SK-N-SH treated with all-trans-retinoic acid at 6 μM for 48 hours (cell line): Measurements from ENCODE around the gene CFAP45.
A peak's percentile ranks its signal among the peaks of the same experiment; 100 is the strongest.

Experiments used
- ATAC-seq: fragments of 200-7000 bp; cut with Tn5 transposase; 3 replicates; pipeline ENCODE4 v1.9.1; 2020; ENCODE audit warnings: mild to moderate bottlenecking, moderate library complexity
- ARNTL ChIP-seq: fragments of 450-650 bp; formaldehyde crosslinking; IDR thresholded peaks from 2 replicates; pipeline ENCODE4 v1.5.0; 2020; ENCODE audit warnings: low read depth, mild to moderate bottlenecking, moderate library complexity, borderline replicate concordance
- BACH2 ChIP-seq: fragments of 250-450 bp; sonication (Bioruptor Pico); IDR thresholded peaks from 2 replicates; pipeline ENCODE4 v1.9.0; 2021; ENCODE audit warnings: mild to moderate bottlenecking, borderline replicate concordance
- CSDC2 ChIP-seq: fragments of 250-450 bp; sonication (Bioruptor Pico); IDR thresholded peaks from 2 replicates; pipeline ENCODE4 v1.5.0; 2020; ENCODE audit warnings: mild to moderate bottlenecking, moderate library complexity
- CSRNP3 ChIP-seq: fragments of 250-450 bp; sonication (Bioruptor Pico); IDR thresholded peaks from 2 replicates; pipeline ENCODE4 v1.5.1; 2021; ENCODE audit warnings: mild to moderate bottlenecking, moderate library complexity
- ESRRG ChIP-seq: fragments of 250-450 bp; sonication (Bioruptor Pico); IDR thresholded peaks from 2 replicates; pipeline ENCODE4 v1.6.1; 2021; ENCODE audit warnings: mild to moderate bottlenecking
- GLIS3 ChIP-seq: fragments of 250-450 bp; sonication (Bioruptor Pico); IDR thresholded peaks from 2 replicates; pipeline ENCODE4 v1.5.0; 2020; ENCODE audit warnings: mild to moderate bottlenecking, moderate library complexity
- OSR1 ChIP-seq: fragments of 250-450 bp; sonication (Bioruptor Pico); IDR thresholded peaks from 2 replicates; pipeline ENCODE4 v1.8.0; 2022; ENCODE audit warnings: moderate library complexity, mild to moderate bottlenecking, inconsistent platforms
- PPARA ChIP-seq: fragments of 250-450 bp; sonication (Bioruptor Pico); IDR thresholded peaks from 2 replicates; pipeline ENCODE4 v1.5.0; 2020; ENCODE audit warnings: mild to moderate bottlenecking, borderline replicate concordance
- TOX ChIP-seq: fragments of 250-450 bp; sonication (Bioruptor Pico); IDR thresholded peaks from 2 replicates; pipeline ENCODE4 v1.8.0; 2021; ENCODE audit warnings: mild to moderate bottlenecking, moderate library complexity, borderline replicate concordance
- ZC3H10 ChIP-seq: fragments of 250-450 bp; sonication (Bioruptor Pico); IDR thresholded peaks from 2 replicates; pipeline ENCODE4 v1.5.1; 2021; ENCODE audit warnings: mild to moderate bottlenecking, moderate library complexity
- ZFP30 ChIP-seq: fragments of 450-650 bp; formaldehyde crosslinking; IDR thresholded peaks from 2 replicates; pipeline ENCODE4 v1.5.0; 2022; ENCODE audit warnings: mild to moderate bottlenecking, moderate library complexity
- TF ChIP-seq, protein P1 (sequence below): fragments of 250-450 bp; sonication (Bioruptor Pico); IDR thresholded peaks from 2 replicates; pipeline ENCODE4 v1.5.0; 2020; ENCODE audit warnings: mild to moderate bottlenecking, moderate library complexity
- TF ChIP-seq, protein P2 (sequence below): fragments of 250-450 bp; sonication (Bioruptor Pico); IDR thresholded peaks from 2 replicates; pipeline ENCODE4 v1.8.0; 2020; ENCODE audit warnings: mild to moderate bottlenecking, moderate library complexity, borderline replicate concordance
- TF ChIP-seq, protein P3 (sequence below): fragments of 250-450 bp; sonication (Bioruptor Pico); IDR thresholded peaks from 2 replicates; pipeline ENCODE4 v1.8.0; 2021; ENCODE audit warnings: low read depth, mild to moderate bottlenecking, moderate library complexity, borderline replicate concordance

CFAP45 gene

GRCh38 chr1:159881622-159882526, 18.1 kb downstream of the CFAP45 start:
- TF ChIP-seq TOX (CRISPR knock-in tag), result peak; percentile 28; the same call in 1 of the 2 replicates
- TF ChIP-seq PPARA (CRISPR knock-in tag), result no peak
- ATAC-seq, result peak; percentile 97

GRCh38 chr1:159880430-159880829, 19.5 kb downstream of the CFAP45 start:
- TF ChIP-seq CSRNP3 (CRISPR knock-in tag), result no peak
- no peak for TF ChIP-seq GLIS3 (CRISPR knock-in tag)
- no peak for TF ChIP-seq ZFP30 (CRISPR knock-in tag)
- no peak for TF ChIP-seq BACH2 (CRISPR knock-in tag)
- ATAC-seq, result no peak

- TF ChIP-seq ARNTL (CRISPR knock-in tag) (no peak), ZFP30 (CRISPR knock-in tag) (no peak), OSR1 (CRISPR knock-in tag) (no peak), ZC3H10 (CRISPR knock-in tag) (no peak), CSDC2 (CRISPR knock-in tag) (no peak)
- TF ChIP-seq, protein P1, sequence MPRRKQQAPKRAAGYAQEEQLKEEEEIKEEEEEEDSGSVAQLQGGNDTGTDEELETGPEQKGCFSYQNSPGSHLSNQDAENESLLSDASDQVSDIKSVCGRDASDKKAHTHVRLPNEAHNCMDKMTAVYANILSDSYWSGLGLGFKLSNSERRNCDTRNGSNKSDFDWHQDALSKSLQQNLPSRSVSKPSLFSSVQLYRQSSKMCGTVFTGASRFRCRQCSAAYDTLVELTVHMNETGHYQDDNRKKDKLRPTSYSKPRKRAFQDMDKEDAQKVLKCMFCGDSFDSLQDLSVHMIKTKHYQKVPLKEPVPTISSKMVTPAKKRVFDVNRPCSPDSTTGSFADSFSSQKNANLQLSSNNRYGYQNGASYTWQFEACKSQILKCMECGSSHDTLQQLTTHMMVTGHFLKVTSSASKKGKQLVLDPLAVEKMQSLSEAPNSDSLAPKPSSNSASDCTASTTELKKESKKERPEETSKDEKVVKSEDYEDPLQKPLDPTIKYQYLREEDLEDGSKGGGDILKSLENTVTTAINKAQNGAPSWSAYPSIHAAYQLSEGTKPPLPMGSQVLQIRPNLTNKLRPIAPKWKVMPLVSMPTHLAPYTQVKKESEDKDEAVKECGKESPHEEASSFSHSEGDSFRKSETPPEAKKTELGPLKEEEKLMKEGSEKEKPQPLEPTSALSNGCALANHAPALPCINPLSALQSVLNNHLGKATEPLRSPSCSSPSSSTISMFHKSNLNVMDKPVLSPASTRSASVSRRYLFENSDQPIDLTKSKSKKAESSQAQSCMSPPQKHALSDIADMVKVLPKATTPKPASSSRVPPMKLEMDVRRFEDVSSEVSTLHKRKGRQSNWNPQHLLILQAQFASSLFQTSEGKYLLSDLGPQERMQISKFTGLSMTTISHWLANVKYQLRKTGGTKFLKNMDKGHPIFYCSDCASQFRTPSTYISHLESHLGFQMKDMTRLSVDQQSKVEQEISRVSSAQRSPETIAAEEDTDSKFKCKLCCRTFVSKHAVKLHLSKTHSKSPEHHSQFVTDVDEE, result no peak
- TF ChIP-seq, protein P2, sequence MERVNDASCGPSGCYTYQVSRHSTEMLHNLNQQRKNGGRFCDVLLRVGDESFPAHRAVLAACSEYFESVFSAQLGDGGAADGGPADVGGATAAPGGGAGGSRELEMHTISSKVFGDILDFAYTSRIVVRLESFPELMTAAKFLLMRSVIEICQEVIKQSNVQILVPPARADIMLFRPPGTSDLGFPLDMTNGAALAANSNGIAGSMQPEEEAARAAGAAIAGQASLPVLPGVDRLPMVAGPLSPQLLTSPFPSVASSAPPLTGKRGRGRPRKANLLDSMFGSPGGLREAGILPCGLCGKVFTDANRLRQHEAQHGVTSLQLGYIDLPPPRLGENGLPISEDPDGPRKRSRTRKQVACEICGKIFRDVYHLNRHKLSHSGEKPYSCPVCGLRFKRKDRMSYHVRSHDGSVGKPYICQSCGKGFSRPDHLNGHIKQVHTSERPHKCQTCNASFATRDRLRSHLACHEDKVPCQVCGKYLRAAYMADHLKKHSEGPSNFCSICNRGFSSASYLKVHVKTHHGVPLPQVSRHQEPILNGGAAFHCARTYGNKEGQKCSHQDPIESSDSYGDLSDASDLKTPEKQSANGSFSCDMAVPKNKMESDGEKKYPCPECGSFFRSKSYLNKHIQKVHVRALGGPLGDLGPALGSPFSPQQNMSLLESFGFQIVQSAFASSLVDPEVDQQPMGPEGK (CRISPR knock-in tag), result no peak
- no peak for ATAC-seq
Measured at GRCh38 chr1:159879977-159880376, 20.0 kb downstream of the CFAP45 start.

GRCh38 chr1:159879136-159879535, 20.8 kb downstream of the CFAP45 start:
- TF ChIP-seq ESRRG (CRISPR knock-in tag) (no peak), CSRNP3 (CRISPR knock-in tag) (no peak)
- TF ChIP-seq, all 23 proteins: peak for 0
- no peak for ATAC-seq

DNA sequence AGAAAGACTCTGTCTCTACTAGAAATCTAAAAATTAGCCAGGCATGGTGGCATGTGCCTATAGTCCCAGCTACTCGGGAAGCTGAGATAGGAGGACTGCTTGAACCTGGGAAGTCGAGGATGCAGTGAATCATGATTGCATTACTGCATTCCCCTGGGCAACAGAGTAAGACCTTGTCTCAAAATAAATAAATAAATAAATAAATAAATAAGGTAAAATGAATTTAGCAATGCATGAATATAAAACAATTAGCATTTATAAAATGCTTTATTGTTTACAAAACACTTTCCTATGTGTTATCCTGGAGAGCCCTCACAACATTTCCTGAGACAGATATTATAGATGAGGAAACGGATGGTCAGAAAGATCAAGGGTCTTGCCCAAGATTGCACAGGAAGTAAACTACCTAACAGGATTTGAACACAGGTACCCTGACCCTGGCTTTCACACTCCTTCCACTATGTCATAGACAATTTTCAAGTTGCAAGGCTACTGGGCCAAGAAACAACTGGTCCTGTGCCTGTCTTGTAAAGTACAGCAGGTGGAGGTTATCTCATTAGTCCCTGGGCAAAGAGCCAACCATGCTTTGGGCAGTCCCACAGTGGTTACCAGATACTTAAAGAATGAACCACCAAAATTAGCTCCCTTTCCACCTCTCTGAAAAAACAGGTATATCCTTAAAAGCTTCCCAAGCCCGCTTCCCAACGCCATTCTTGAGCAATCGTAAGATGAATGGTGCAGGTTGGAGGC, 22.1 kb downstream of the CFAP45 start:
- no peak for TF ChIP-seq ESRRG (CRISPR knock-in tag)
- no peak for TF ChIP-seq ZFP30 (CRISPR knock-in tag)
- TF ChIP-seq, protein P3, sequence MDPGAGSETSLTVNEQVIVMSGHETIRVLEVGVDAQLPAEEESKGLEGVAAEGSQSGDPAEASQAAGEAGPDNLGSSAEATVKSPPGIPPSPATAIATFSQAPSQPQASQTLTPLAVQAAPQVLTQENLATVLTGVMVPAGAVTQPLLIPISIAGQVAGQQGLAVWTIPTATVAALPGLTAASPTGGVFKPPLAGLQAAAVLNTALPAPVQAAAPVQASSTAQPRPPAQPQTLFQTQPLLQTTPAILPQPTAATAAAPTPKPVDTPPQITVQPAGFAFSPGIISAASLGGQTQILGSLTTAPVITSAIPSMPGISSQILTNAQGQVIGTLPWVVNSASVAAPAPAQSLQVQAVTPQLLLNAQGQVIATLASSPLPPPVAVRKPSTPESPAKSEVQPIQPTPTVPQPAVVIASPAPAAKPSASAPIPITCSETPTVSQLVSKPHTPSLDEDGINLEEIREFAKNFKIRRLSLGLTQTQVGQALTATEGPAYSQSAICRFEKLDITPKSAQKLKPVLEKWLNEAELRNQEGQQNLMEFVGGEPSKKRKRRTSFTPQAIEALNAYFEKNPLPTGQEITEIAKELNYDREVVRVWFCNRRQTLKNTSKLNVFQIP (CRISPR knock-in tag), result no peak

More for the DNA sequence above, 22.1 kb downstream of the CFAP45 start:
- no peak for ATAC-seq
